Heart right ventricle (tissue), 16 donors: ENCODE measurements around the gene SEZ6. TPM values are rescaled to one million over a fixed set of nuclear protein-coding genes. Genes with fewer than 3 reads are reported as not detected.
A peak's percentile ranks its signal among the peaks of the same experiment; 100 is the strongest.

Source experiments
- ATAC-seq, 8 donors: fragments of 200-7000 bp; cut with Tn5 transposase; one replicate each; pipeline ENCODE4 v1.9.1; 2020; ENCODE audit warnings: mild to moderate bottlenecking in 8 of 8, moderate library complexity in 8 of 8, moderate number of reproducible peaks in 1 of 8
- DNase-seq, 2 donors: peaks; one replicate each; pipeline ENCODE4 v3.0.0-alpha.2; 2020
- H3K27ac ChIP-seq, 10 donors: fragments of 200-600 bp; sonication (generic) in 2 of 10; one replicate each; pipeline versions ENCODE4 v1.5.0 to v1.8.0; 2020 to 2022; ENCODE audit warnings: mild to moderate bottlenecking in 3 of 10
- H3K27me3 ChIP-seq, 7 donors: fragments of 200-600 bp; one replicate each; pipeline ENCODE4 v1.8.0; 2021 to 2022; ENCODE audit warnings: mild to moderate bottlenecking in 2 of 7
- H3K36me3 ChIP-seq, 9 donors: fragments of 200-600 bp; sonication (generic) in 1 of 9; one replicate each; pipeline versions ENCODE4 v1.5.0 to v1.8.0; 2020 to 2022; ENCODE audit warnings: mild to moderate bottlenecking in 2 of 9
- H3K4me1 ChIP-seq, 9 donors: fragments of 200-600 bp; sonication (generic) in 1 of 9; one replicate each; pipeline versions ENCODE4 v1.5.0 to v1.8.0; 2020 to 2022; ENCODE audit warnings: mild to moderate bottlenecking in 4 of 9
- H3K4me3 ChIP-seq, 10 donors: fragments of 200-600 bp; sonication (generic) in 2 of 10; one replicate each; pipeline versions ENCODE4 v1.5.0 to v1.8.0; 2020 to 2022; ENCODE audit warnings: mild to moderate bottlenecking in 7 of 10, moderate library complexity in 2 of 10
- H3K9me3 ChIP-seq, 11 donors: fragments of 200-600 bp in 10 of 11; sonication (generic) in 2 of 11; one replicate each; pipeline versions ENCODE4 v1.5.0 to v1.8.0; 2013 to 2022; ENCODE audit warnings: mild to moderate bottlenecking in 2 of 11, control low read depth in 1 of 11, moderate library complexity in 1 of 11
- WGBS, 2 donors: extraction: QIAGEN DNeasy Blood & Tissue Kit; methylation state at CpG; one replicate each; pipeline ENCODE4 v1.1.7; 2013; ENCODE audit warnings: inconsistent platforms in 1 of 2; 5-methylcytosine and 5-hydroxymethylcytosine counted together
- intact Hi-C, 10 donors: fragments of 100-400 bp; cut with DNase I; formaldehyde crosslinking; loops; one replicate each; pipeline versions ENCODE4 v1.11.1 to v1.14.2; 2022
- long read RNA-seq, 3 donors: library from polyadenylated mRNA; unstranded; transcript quantifications; one replicate each; pipeline ENCODE4 v2.0.0, GENCODE V29; 2020 to 2021
- polyA plus RNA-seq, 2 donors: library from polyadenylated mRNA; stranded (reverse); fragments of 200-250 nt; gene quantifications; one replicate each; pipeline ENCODE4 v1.2.3, GENCODE V29; 2013
- total RNA-seq, 10 donors: library from RNA; stranded (reverse); fragmentation: NEBNext Ultra II Directional in 3 of 10; extraction: Animal tissue kit (Norgen Biotek cat#: 25700) in 3 of 10; gene quantifications; one replicate each; pipeline versions ENCODE4 v1.2.1 to v1.2.4, GENCODE V29; 2021 to 2023
- TF ChIP-seq, protein P1 (sequence below), 9 donors: fragments of 200-600 bp; sonication (generic) in 2 of 9; IDR thresholded peaks; one replicate each; pipeline versions ENCODE4 v1.5.0 to v1.8.0; 2021 to 2022; ENCODE audit warnings: antibody characterized with exemption in 9 of 9, mild to moderate bottlenecking in 5 of 9, moderate library complexity in 1 of 9
- donor health status: Arrhythmogenic right ventricular cardiomyopathy.
- donor health status: ischemic (EF 13 %, LVEDD 7.1; RV severe dilation, severe dysfunction).
- donor health status: healthy with polysubstance abuse.
- donor health status: DM: no; HTN: yes; CAD: no.
- donor health status: DM: no; HTN: no; CAD: no.
- donor health status: ischemic (EF 25% LVEDD 6.9; RV normal size, moderate dysfunction).
- donor health status: ischemic (EF 25% LVEDD 5.7; RV mildly dilated, moderate dysfunction).
- donor health status: healthy.
- donor health status: DM: yes; HTN: yes; CAD: no.
- donor health status: Ischemic cardiomyopathy.
- donor health status: ischemic (EF 35%, LVEDD 5.7; RV mildly dilated, moderate dysfunction).
- donor health status: nonischemic (EF 11% LVEDD 7.7; RV severe dilation, severe dysfunction).
- donor health status: DM: yes; HTN: yes; CAD: no.
- donor health status: PGD.
- donor health status: ischemic (EF 29% LVEDD 5.4; RV normal size, mild dysfunction).
- donor health status: nonischemic (EF 23%, LVEDD 6.1; RV moderate dilation, normal function).

Gene SEZ6
- total RNA-seq, result not detected
- polyA plus RNA-seq, result not detected
- long read RNA-seq, donor 1, result 0 reads
- long read RNA-seq, donor 2, result 0 reads
- long read RNA-seq, donor 3, partial matches to known transcripts, result 0 of 3 reads
- long read RNA-seq, donor 3, other reads (novel, unspliced or antisense), result 3 of 3 reads

GRCh38 chr17:29005936-29006511 lies at the start of gene SEZ6:
SEZ6 (minus strand) TSS chr17:29006033; CDS start chr17:29005869, 164 bp downstream.
- H3K27me3 ChIP-seq, result peaks cover 4 to 65% (median 58%) of the 10 kb centered on the region in 7 donors
- no peaks in the 10 kb centered on the region for H3K9me3 ChIP-seq
- H3K27ac ChIP-seq, result no peak within 1 kb of the TSS
- peaks cover 0 to 8% (median 0%) of the 10 kb centered on the region in 9 donors for H3K4me1 ChIP-seq
- intact Hi-C loops, result no loop called here
- H3K36me3 ChIP-seq, result no peaks in the 10 kb centered on the region
- TF ChIP-seq, protein P1, sequence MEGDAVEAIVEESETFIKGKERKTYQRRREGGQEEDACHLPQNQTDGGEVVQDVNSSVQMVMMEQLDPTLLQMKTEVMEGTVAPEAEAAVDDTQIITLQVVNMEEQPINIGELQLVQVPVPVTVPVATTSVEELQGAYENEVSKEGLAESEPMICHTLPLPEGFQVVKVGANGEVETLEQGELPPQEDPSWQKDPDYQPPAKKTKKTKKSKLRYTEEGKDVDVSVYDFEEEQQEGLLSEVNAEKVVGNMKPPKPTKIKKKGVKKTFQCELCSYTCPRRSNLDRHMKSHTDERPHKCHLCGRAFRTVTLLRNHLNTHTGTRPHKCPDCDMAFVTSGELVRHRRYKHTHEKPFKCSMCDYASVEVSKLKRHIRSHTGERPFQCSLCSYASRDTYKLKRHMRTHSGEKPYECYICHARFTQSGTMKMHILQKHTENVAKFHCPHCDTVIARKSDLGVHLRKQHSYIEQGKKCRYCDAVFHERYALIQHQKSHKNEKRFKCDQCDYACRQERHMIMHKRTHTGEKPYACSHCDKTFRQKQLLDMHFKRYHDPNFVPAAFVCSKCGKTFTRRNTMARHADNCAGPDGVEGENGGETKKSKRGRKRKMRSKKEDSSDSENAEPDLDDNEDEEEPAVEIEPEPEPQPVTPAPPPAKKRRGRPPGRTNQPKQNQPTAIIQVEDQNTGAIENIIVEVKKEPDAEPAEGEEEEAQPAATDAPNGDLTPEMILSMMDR (IDR thresholded peaks at IDR 0.05), result peak in 3 of 9 donors; percentile 7 to 26 (median 8)
- H3K4me3 ChIP-seq, result no peak within 1 kb of the TSS
- peak; percentile 85 to 94 (median 88) for ATAC-seq
- peak; percentile 77 to 78 for DNase-seq
- 4 to 6% methylated on average over 32 to 43 of the region's 43 CpGs for WGBS, 2 donors

GRCh38 chr17:29054835-29055234 lies 49.0 kb upstream of the SEZ6 start:
- H3K9me3 ChIP-seq, result no peaks in the 10 kb centered on the region
- WGBS, 2 donors, result 80 to 84% methylated on average over 10 of the region's 10 CpGs
- DNase-seq, result no peak
- no peaks in the 10 kb centered on the region for H3K36me3 ChIP-seq
- intact Hi-C loops, result no loop called here
- no peak overlapping the region for H3K27ac ChIP-seq
- H3K4me1 ChIP-seq, result peaks cover 0 to 10% (median 0%) of the 10 kb centered on the region in 9 donors
- no peak overlapping the region for H3K4me3 ChIP-seq
- TF ChIP-seq, protein P1 (IDR thresholded peaks at IDR 0.05), result no peak
- ATAC-seq, result peak in 1 of 8 donors; percentile 22
- H3K27me3 ChIP-seq, result peaks cover 0 to 7% (median 0%) of the 10 kb centered on the region in 7 donors

DNA sequence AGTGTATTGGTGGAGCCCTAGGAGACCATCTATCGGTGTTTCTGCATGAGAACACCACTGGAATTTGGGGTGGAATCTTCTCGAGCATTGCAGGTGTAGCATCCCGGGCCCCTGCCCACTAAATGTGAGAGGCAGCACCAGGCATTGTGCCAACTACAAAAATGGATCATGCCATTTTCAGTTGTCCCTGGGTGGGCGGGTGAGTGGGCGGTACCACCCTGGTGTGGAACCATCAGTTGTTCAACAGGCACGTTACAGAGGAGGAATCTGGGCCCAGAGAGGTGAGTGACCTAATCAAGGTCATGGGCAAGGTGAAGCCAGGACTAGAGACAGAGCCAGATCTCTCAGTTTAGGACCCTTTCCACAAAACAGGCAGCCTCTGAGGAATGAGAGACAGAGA lies 45.9 kb upstream of the SEZ6 start:
- Histone ChIP-seq H3K4me3 (no peak overlapping the region), H3K36me3 (no peaks in the 10 kb centered on the region), H3K27ac (no peak overlapping the region), H3K4me1 (peaks cover 0 to 6% (median 0%) of the 10 kb centered on the region in 9 donors), H3K9me3 (no peaks in the 10 kb centered on the region), H3K27me3 (peaks cover 0 to 9% (median 0%) of the 10 kb centered on the region in 7 donors)
- no peak for ATAC-seq
- 81 to 82% methylated on average over 6 of the region's 6 CpGs for WGBS, 2 donors
- no peak for DNase-seq
- TF ChIP-seq, protein P1 (IDR thresholded peaks at IDR 0.05), result no peak
- intact Hi-C loops, result no loop called here

- peaks cover 0 to 13% (median 0%) of the 10 kb centered on the region in 7 donors for H3K27me3 ChIP-seq
- no peak overlapping the region for H3K27ac ChIP-seq
- no peak for ATAC-seq
- H3K4me3 ChIP-seq, result no peak overlapping the region
- H3K9me3 ChIP-seq, result no peaks in the 10 kb centered on the region
- H3K4me1 ChIP-seq, result peaks cover 0 to 6% (median 0%) of the 10 kb centered on the region in 9 donors
- intact Hi-C loops, result no loop called here
- TF ChIP-seq, protein P1 (IDR thresholded peaks at IDR 0.05), result no peak
- 86 to 88% methylated on average over 12 of the region's 12 CpGs for WGBS, 2 donors
- no peaks in the 10 kb centered on the region for H3K36me3 ChIP-seq
- DNase-seq, result no peak
These were observed 45.4 kb upstream of the SEZ6 start for GRCh38 chr17:29051194-29051593.
